SK-N-SH treated with all-trans-retinoic acid at 6 μM for 48 hours (cell line): ENCODE results near the gene SERPINA10.

Experiments used
- ARNTL ChIP-seq: fragments of 450-650 bp; formaldehyde crosslinking; IDR thresholded peaks from 2 replicates; pipeline ENCODE4 v1.5.0; 2020; ENCODE audit warnings: low read depth, mild to moderate bottlenecking, moderate library complexity, borderline replicate concordance
- CREB5 ChIP-seq: fragments of 250-450 bp; sonication (Bioruptor Pico); IDR thresholded peaks from 2 replicates; pipeline ENCODE4 v1.5.1; 2020; ENCODE audit warnings: low read depth, mild to moderate bottlenecking, moderate library complexity
- ZC3H10 ChIP-seq: fragments of 250-450 bp; sonication (Bioruptor Pico); IDR thresholded peaks from 2 replicates; pipeline ENCODE4 v1.5.1; 2021; ENCODE audit warnings: mild to moderate bottlenecking, moderate library complexity

GRCh38 chr14:94304243-94304642, 11.2 kb upstream of the SERPINA10 start:
- no peak for TF ChIP-seq ZC3H10
- TF ChIP-seq CREB5 (CRISPR knock-in tag) = no peak
- TF ChIP-seq ARNTL (CRISPR knock-in tag) = no peak
